Stimulated activated CD4-positive, alpha-beta T cell treated with anti-CD3 and anti-CD28 coated beads, TNF-alpha, amount 100 ng/mL, for 48 hours (primary cell): ENCODE measurements around the gene RGS19.

Source experiments
- DNase-seq, 3 donors: peaks; one replicate each; pipeline ENCODE4 v3.0.0-alpha.2; 2020; ENCODE audit warnings: low read depth in 3 of 3

Gene RGS19

GRCh38 chr20:64108731-64109681 is 29.7 kb upstream of the RGS19 start:
- no peak for DNase-seq

DNA sequence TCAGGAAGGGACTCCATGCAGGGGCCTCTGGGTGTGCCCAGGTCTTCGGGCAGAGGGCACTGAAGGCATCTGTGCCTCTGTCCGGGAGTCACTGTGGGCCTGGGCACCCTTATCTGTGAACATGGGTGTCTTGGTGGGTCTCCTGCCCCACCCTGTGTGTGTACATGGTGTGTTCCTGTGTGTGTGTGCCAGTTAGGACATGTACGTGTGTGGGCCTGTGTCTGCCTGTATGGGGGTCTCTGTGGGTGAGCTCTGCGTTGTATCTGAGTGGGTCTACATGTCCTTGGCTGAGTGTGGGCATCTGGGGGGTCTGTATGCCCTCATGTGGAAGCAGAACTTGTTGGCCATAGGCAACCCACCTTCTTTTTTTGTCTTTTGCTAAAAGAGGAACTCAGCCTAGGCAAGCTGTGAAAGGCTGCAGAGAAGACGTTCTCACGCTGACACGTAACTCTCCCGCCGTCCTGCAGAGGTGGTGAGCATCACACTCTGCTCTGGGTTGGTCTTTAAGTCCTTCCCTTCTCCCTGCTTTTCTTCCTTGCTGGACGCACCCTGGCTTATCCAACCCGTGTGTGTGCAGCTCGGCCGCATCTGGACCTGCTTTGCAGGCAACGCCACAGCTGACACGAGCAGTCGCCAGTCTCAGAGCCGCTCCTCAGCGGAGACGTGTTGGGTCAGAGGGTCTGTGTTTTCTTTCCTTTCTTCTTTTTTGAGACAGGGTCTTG is 28.6 kb upstream of the RGS19 start:
- DNase-seq: no peak

GRCh38 chr20:64106981-64107735 is 27.8 kb upstream of the RGS19 start, which contains the start of gene NPBWR2:
Gene NPBWR2, minus strand, starts transcription at chr20:64107565. Its CDS starts 734 bp downstream, at chr20:64106831.
- DNase-seq: no peak

DNA sequence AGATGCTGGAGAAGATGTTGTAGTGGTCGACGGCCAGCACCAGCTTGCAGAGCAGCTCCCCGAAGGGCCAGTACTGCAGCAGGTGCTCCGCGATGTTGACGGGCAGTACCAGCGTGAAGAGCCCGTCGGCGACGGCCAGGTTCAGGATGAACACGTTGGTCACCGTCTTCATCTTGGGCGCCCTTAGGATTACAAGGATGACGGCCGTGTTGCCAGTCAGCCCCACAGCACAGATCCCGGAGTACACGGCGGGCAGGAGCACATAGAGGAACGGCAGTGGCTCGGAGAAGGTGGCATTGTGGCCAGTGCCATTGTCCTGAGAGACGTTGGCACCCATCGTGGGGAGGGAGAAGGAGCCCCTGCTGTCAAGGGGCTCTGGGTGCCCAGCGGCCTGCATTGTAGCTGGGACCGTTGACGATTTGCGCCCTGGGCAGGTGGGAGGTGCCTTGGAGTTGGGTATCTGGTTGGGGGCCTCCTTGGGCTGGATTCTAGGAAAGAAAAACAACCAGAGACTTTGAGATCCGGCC is 27.2 kb upstream of the RGS19 start:
- no peak for DNase-seq

DNA sequence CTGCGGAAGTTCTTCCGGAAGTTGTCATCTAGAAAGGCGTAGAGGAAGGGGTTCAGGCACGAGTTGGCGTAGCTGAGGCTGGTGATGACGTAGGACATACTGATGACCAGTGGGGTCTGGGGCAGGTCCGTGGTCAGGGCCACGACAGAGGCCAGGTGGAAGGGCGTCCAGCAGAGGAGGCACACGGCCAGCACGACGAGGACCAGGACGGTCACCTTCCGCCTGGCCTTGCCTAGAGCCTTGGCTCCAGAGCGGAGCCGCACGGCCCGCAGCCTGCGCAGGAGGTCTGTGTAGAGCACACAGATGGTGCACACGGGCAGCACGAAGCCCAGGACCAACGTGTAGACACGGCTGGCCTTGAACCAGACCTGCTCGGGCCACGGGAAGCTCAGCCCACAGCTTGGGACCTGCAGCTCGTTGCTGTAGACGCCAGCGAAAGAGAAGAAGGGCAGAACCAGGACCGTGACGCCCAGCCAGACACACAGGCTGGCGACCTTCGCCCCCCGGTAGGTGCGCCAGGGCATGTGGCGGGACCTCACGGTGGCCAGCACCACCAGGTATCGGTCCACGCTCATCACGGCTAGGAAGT is 26.6 kb upstream of the RGS19 start:
- no peak for DNase-seq

DNA sequence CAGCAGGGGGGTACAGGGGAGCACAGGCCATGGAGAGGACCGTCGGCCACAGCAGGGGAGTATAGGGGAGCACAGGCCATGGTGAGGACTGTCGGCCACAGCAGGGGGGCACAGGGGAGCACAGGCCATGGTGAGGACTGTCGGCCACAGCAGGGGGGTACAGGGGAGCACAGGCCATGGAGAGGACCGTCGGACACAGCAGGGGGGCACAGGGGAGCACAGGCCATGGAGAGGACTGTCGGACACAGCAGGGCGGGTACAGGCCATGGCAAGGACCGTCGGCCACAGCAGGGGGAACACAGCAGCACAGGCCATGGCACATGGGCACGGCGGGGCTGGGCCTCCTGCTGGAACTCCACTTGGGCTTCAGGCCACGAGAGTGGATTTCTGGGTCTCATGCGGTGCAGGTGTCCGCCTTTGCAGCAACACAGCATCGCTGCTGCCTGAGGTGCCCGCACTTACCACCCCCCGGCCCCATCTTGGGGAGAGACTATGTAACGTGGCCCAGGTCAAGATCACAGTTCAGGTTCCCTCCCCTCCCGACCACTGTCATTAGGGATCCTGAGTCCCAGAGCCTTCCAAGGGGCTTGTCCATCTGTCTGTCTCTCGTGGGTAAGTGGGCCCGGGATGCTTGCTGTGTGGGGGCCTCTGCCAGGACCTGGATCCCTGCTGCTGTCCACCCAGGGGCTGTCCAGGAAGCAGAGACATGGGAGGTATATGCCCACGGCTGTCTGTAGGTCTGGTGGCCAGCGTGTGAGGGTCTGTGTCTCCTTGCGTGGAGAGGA is 25.5 kb upstream of the RGS19 start:
- no peak for DNase-seq

DNA sequence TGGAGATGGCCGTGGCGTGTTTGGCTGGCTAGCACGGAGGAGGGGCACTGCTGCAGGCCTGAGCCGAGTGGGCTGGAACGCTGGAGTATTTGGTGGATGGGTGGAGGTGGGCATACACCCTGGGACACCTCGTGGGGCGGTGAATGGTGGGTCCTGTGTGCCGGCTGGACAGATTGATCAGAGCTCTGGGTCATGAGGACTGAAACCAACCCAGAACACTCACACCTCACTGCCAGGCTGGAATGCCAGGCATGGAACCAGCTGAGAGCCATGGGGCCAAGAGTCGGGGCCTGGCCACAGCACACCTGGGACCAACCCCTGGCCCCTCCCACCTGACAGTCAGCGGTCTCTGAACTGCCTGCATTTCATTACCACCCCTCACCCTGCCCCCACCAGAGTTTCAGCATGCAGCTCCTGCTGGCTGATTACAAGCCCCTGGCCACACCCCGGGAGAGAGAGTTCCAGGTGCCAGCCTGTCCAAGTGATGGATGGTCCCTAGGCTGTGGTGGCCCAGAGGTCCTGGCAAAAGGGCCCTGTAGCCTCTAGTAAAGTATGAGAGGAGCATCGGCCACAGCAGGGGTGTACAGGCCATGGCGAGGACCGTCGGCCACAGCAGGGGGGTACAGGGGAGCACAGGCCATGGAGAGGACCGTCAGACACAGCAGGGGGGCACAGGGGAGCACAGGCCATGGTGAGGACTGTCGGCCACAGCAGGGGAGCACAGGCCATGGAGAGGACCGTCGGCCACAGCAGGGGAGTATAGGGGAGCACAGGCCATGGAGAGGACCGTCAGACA is 24.8 kb upstream of the RGS19 start:
- DNase-seq: no peak

- no peak for DNase-seq
Observed at GRCh38 chr20:64102647-64103354, 23.5 kb upstream of the RGS19 start.

DNA sequence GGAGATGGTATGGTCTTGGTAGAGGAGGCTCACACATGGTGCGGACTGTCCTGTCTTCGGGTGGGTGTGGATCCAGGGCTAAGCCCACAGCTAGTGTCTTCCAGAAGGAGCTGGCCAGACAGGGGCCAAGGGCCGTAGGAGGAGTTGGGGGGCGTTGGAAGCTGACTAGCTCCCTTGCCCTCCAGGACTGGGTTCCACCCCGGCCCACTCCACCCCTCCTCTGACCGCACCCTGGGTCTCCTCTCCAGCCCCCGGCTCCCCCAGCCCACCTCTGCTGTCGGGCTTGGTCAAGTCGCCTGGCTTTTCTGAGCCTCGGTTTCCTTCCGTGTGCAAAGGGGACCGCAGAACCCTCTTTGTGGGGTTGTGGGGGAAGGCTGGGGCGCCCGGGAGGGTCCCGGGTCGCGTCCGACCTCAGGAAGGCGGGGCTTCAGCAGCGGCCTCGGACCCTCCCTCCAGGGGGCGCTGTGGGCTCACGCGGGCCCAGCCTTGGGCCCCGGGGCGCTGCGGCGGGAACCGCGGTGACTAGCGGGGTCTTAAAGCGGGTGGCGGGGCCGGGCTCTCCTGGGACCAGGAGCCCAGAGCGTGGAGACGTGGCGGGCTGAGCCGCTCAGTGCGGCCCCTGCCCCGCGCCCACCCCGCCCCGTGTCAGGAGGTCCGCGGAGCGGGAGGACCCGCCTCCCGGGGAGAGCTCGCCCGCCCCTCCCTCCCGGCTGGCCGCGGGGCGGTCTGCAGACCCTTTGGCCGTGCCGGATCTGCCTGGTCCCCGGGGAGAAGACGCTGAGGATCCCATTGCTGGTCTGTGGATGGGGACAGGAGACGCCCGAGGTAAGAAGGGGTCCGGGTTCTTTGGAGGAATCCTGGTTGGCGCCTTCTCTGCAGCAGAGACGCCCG is 22.7 kb upstream of the RGS19 start:
- peak in 2 of 3 donors; percentile 59 to 70 for DNase-seq

DNA sequence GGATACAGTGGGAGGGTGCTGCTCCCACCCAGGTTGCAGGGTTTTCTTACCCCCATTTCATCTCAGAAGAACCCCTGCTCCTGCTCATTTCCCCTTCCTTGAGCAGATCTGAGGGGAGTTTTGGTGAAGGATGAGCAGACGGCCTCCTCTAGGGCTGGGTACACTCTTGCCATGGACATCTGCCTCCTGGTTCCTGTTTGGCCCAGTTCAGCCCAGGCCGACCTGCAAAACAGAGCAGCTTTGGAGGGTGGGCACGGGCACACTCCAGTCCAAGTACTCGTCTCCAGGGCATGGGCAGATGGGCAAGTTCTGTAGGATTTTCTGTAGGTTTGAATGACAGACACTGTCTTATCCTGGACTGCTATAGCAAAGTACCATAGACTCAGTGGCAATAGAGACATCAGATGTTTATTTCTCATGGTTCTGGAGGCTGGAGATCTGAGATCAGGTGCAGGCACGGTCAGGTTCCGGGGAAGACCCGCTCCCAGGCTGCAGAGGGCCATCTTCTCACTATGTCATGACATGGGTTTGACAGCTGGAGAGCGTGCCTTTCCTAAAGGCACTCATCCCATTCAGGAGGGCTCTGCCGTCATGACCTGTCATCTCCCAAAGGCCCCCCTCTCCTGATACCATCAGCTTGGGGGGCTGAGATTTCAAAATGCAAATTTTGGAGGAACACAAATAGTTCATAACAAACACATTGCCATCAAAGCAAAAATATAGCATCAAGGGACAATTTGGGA is 21.8 kb upstream of the RGS19 start:
- no peak for DNase-seq

DNA sequence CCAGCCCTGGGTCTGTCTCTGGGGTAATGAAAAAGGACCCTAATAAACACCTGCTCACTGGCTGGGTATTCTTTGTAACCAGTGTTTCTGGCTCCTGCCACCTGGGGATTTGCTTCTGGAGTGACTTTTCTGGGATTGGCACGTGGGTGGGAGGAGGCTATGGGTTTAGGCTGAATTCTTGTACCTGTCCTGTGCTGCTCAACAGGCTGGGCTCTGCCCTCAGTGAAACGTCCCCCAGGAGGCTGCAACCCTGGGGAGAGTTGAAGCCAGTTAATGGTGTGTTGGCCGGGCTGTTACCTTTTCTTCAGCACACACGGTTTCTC is 21.2 kb upstream of the RGS19 start:
- DNase-seq: no peak

- no peak for DNase-seq
Observed at GRCh38 chr20:64099880-64100565, 20.7 kb upstream of the RGS19 start.

DNA sequence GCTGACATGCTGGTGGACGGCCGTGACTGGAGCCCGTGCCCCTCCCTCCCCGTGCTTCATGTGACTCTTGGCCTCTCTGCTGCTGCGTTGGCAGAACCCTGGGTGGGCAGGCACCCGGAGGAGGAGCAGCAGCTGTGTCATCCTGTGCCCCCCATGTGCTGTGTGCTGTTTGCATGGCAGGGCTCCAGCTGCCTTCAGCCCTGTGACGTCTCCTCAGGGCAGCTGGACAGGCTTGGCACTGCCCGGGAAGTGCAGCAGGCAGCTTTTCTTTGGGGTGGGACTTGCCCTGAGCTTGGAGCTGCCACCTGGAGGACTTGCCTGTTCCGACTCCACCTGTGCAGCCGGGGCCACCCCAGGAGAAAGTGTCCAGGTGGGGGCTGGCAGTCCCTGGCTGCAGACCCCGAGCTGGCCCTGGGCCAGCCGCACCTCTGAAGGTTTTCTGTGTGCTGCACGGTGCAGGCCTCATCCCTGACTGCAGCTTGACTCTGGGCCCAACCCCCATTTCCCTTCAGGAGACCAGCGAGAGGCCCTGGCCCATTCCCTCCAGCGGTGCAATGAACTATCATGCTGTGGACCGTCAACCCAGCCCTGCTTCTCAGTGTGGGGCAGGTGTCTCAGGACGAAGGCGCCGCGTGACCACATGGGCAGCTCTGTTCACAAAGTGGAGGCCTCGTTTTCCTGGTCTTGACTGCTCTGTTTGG is 19.9 kb upstream of the RGS19 start:
- DNase-seq: no peak

GRCh38 chr20:64098471-64099013 is 19.2 kb upstream of the RGS19 start:
- no peak for DNase-seq

GRCh38 chr20:64096535-64096934 is 17.2 kb upstream of the RGS19 start:
- DNase-seq: no peak

DNA sequence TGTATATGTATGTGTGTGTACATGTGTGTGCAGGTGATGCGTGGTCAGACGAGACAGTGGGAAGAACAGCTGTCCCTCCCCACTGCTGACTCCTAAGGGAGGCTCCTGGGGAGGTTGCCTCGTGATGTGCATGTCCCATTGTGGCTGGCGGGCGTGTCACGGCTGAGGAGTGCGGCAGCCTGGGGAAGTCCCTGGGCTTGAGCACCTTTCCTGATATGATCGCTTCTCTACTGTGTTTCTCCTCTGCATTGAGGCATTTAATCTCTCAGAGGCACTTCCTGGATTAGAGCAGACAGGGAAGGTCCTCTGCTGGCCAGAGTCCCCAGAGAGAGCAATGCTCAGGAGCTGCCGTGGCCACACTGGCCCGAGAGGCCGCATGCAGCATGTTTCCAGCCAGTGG is 16.6 kb upstream of the RGS19 start:
- no peak for DNase-seq
